VCaP (cell line): ENCODE results near the gene ARHGAP35.

Experiments used
- H3K27ac ChIP-seq: fragments of 450-650 bp; 2 replicates; pipeline ENCODE4 v1.5.1; 2017
- TF ChIP-seq, protein P1 (sequence below): fragments of 450-650 bp; conservative IDR thresholded peaks from 2 replicates; pipeline ENCODE4 v1.5.1; 2017; ENCODE audit warnings: mild to moderate bottlenecking, moderate library complexity

ARHGAP35 gene

GRCh38 chr19:46901701-46902401 lies 41.1 kb downstream of the ARHGAP35 start:
- TF ChIP-seq, protein P1, sequence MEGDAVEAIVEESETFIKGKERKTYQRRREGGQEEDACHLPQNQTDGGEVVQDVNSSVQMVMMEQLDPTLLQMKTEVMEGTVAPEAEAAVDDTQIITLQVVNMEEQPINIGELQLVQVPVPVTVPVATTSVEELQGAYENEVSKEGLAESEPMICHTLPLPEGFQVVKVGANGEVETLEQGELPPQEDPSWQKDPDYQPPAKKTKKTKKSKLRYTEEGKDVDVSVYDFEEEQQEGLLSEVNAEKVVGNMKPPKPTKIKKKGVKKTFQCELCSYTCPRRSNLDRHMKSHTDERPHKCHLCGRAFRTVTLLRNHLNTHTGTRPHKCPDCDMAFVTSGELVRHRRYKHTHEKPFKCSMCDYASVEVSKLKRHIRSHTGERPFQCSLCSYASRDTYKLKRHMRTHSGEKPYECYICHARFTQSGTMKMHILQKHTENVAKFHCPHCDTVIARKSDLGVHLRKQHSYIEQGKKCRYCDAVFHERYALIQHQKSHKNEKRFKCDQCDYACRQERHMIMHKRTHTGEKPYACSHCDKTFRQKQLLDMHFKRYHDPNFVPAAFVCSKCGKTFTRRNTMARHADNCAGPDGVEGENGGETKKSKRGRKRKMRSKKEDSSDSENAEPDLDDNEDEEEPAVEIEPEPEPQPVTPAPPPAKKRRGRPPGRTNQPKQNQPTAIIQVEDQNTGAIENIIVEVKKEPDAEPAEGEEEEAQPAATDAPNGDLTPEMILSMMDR: no peak
- H3K27ac ChIP-seq: peak overlapping the region; percentile 49

GRCh38 chr19:46902402-46902766 lies 41.6 kb downstream of the ARHGAP35 start:
- TF ChIP-seq, protein P1: no peak
- peak overlapping the region; percentile 49 for H3K27ac ChIP-seq

DNA sequence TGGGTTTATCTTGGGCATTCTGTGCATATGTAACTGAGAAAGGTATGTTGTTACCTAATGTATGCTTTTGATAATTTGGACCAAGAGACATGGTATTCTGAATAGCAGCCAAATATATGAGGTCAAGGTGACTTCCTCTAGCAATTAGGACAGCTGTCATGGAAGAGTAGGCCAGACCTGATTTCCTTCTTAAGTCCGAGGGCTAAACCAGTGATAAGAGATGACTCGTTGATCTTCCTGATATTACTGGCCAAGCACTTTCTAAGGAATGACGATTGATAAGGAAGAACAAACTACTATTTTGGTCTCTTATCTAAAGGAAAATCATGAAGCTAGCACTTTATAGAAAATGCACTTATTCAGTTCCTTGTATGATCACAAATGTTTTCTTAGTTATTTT lies 42.7 kb downstream of the ARHGAP35 start:
- H3K27ac ChIP-seq: peak overlapping the region; percentile 49
- TF ChIP-seq, protein P1: no peak

GRCh38 chr19:46904114-46905060 lies 43.6 kb downstream of the ARHGAP35 start:
- TF ChIP-seq, protein P1: no peak
- peak overlapping the region; percentile 49 for H3K27ac ChIP-seq

- TF ChIP-seq, protein P1: no peak
These were observed 45.4 kb downstream of the ARHGAP35 start for GRCh38 chr19:46906221-46906620.

GRCh38 chr19:46907880-46908279 lies 47.1 kb downstream of the ARHGAP35 start:
- TF ChIP-seq, protein P1: no peak
- no peak overlapping the region for H3K27ac ChIP-seq

More at GRCh38 chr19:46906221-46906620, 45.4 kb downstream of the ARHGAP35 start:
- no peak overlapping the region for H3K27ac ChIP-seq

DNA sequence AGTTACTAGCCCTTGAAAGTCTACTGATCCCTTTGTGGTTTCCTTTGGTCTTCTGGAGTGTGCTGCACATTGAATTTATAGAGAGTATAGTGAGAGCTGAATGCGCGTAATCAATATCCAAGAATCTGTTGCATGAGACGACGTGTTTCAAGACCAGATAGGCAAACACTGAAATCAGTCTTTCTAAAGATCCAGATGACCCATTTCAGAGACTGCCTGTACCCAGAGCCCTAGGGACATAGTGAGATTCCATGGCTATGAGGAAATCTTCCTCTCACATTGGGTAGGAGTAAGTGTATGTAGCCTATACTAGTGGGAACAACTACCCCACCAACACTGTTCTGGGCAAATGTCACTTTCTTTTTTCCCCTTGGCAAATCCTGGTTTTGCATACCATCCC lies 48.6 kb downstream of the ARHGAP35 start:
- TF ChIP-seq, protein P1: no peak
- H3K27ac ChIP-seq: no peak overlapping the region
